Osteocyte (in vitro differentiated cells): ENCODE results near the gene C1QTNF8. TPM values are rescaled to one million over a fixed set of nuclear protein-coding genes. Genes with fewer than 3 reads are reported as not detected.

Source experiments
- DNase-seq: peaks from one replicate; pipeline ENCODE4 v3.0.0; 2021; ENCODE audit warnings: mixed read lengths; ENCODE audit not compliant: unreplicated experiment; ENCODE audit errors: extremely low spot score
- H3K27ac Mint-ChIP-seq: one replicate; pipeline ENCODE4 v1.8.0; 2021; ENCODE audit warnings: mild to moderate bottlenecking, mixed read lengths; ENCODE audit not compliant: unreplicated experiment
- H3K27me3 Mint-ChIP-seq: one replicate; pipeline ENCODE4 v1.8.0; 2021; ENCODE audit warnings: mixed read lengths; ENCODE audit not compliant: unreplicated experiment
- H3K36me3 Mint-ChIP-seq: one replicate; pipeline ENCODE4 v1.8.0; 2021; ENCODE audit warnings: mixed read lengths; ENCODE audit not compliant: unreplicated experiment
- H3K4me1 Mint-ChIP-seq: one replicate; pipeline ENCODE4 v1.8.0; 2021; ENCODE audit warnings: mixed read lengths; ENCODE audit not compliant: unreplicated experiment
- H3K4me3 Mint-ChIP-seq: one replicate; pipeline ENCODE4 v1.8.0; 2021; ENCODE audit warnings: mild to moderate bottlenecking, moderate library complexity, mixed read lengths; ENCODE audit not compliant: unreplicated experiment
- H3K9me3 Mint-ChIP-seq: one replicate; pipeline ENCODE4 v1.8.0; 2021; ENCODE audit warnings: mixed read lengths; ENCODE audit not compliant: unreplicated experiment
- CTCF ChIP-seq: fragments of 200-600 bp; sonication (generic); IDR thresholded peaks from 2 replicates; pipeline ENCODE4 v1.5.0; 2021; ENCODE audit warnings: antibody characterized with exemption, mild to moderate bottlenecking, moderate library complexity
- long read RNA-seq: library from polyadenylated mRNA; unstranded; transcript quantifications from one replicate; pipeline ENCODE4 v2.0.0, GENCODE V29; 2021
- total RNA-seq: library from RNA; stranded (reverse); gene quantifications from 2 replicates; pipeline ENCODE4 v1.2.1, GENCODE V29; 2021

C1QTNF8 gene, protein sequence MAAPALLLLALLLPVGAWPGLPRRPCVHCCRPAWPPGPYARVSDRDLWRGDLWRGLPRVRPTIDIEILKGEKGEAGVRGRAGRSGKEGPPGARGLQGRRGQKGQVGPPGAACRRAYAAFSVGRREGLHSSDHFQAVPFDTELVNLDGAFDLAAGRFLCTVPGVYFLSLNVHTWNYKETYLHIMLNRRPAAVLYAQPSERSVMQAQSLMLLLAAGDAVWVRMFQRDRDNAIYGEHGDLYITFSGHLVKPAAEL
- not detected in 2 replicates for total RNA-seq
- long read RNA-seq = 0 reads

- no peaks in the 10 kb centered on the region for H3K9me3 Mint-ChIP-seq
- TF ChIP-seq CTCF = no peak
- no peaks in the 10 kb centered on the region for H3K36me3 Mint-ChIP-seq
- no peak for DNase-seq
- no peak within 1 kb of the TSS for H3K27ac Mint-ChIP-seq
- H3K27me3 Mint-ChIP-seq = no peaks in the 10 kb centered on the region
- H3K4me1 Mint-ChIP-seq = no peaks in the 10 kb centered on the region
- H3K4me3 Mint-ChIP-seq = no peak within 1 kb of the TSS
Observed at GRCh38 chr16:1096169-1097082, at the start of gene C1QTNF8. Gene C1QTNF8 (minus strand): TSS chr16:1096244. CDS start chr16:1094922, 1,322 bp downstream.

DNA sequence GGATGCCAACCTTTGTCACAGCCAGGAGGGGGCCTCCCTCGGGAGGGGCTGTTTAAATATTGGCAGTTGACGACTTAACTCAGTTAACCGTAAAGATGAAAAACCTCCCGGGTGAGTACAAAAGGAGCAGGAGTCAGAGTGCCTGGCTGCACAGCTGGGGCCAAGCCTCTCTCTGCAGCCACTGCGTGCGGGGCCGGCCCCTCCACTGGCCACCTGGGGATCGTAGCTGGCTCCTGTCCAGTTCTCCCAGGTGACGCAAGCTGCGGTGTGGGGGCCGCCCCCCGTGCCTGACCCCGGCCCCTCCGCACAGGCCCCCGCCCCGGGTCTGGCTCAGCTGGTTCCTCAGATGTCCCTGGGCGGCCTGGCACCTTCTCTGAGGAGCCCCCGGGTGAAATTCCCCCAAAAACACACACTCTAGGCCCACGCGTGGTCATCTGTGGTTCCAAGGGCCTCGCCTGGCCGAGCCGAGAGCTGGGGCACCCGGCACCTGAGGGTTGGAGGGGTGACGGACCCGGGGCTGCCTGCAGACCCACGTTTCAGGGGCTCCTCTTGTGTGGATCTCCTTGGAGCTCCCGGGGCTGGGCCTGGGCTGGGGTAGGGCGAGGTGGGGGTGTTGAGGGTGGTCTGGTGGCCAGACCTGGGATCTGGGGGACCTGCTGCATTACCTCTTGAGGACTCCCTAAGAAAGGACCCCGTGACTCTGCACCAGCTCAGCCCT lies 49.5 kb upstream of the C1QTNF8 start:
- Mint-ChIP-seq H3K27ac (no peak overlapping the region), H3K4me1 (peaks cover 1% of the 10 kb centered on the region), H3K27me3 (peaks cover 6% of the 10 kb centered on the region), H3K9me3 (no peaks in the 10 kb centered on the region), H3K36me3 (no peaks in the 10 kb centered on the region), H3K4me3 (no peak overlapping the region)
- DNase-seq = no peak
- no peak for TF ChIP-seq CTCF

- peaks cover 6% of the 10 kb centered on the region for H3K27me3 Mint-ChIP-seq
- DNase-seq = no peak
- no peaks in the 10 kb centered on the region for H3K36me3 Mint-ChIP-seq
- no peak for TF ChIP-seq CTCF
- H3K9me3 Mint-ChIP-seq = no peaks in the 10 kb centered on the region
- H3K27ac Mint-ChIP-seq = no peak overlapping the region
- H3K4me1 Mint-ChIP-seq = peaks cover 1% of the 10 kb centered on the region
- no peak overlapping the region for H3K4me3 Mint-ChIP-seq
Observed at GRCh38 chr16:1144476-1145382, 48.7 kb upstream of the C1QTNF8 start.

- Mint-ChIP-seq H3K36me3 (no peaks in the 10 kb centered on the region), H3K9me3 (no peaks in the 10 kb centered on the region), H3K27ac (no peak overlapping the region), H3K27me3 (peaks cover 6% of the 10 kb centered on the region), H3K4me3 (no peak overlapping the region), H3K4me1 (peaks cover 1% of the 10 kb centered on the region)
- DNase-seq = no peak
- no peak for TF ChIP-seq CTCF
Observed at GRCh38 chr16:1143761-1144450, 47.9 kb upstream of the C1QTNF8 start.
